D721Med (cell line): ENCODE measurements around the gene SPTBN4.
"Not testable (repeated sequence)": the region's sequence is repeated elsewhere in the genome, so short reads cannot be mapped to it uniquely, and the experiment has no call there.

ENCODE experiments used
- DNase-seq: peaks from one replicate; pipeline ENCODE4 v3.0.0; 2011; ENCODE audit warnings: low spot score; ENCODE audit not compliant: insufficient read length
- FAIRE-seq: peaks from 2 replicates; lab custom pipeline; 2011; peaks lifted over from hg19 to GRCh38; lab: Jason Lieb, UNC
- TF ChIP-seq, protein P1 (sequence below): IDR thresholded peaks from 2 replicates; pipeline ENCODE4 v1.5.1; 2012; ENCODE audit warnings: mild to moderate bottlenecking, control low read depth; ENCODE audit not compliant: insufficient read depth; ENCODE audit errors: missing control alignments

Gene SPTBN4

DNA sequence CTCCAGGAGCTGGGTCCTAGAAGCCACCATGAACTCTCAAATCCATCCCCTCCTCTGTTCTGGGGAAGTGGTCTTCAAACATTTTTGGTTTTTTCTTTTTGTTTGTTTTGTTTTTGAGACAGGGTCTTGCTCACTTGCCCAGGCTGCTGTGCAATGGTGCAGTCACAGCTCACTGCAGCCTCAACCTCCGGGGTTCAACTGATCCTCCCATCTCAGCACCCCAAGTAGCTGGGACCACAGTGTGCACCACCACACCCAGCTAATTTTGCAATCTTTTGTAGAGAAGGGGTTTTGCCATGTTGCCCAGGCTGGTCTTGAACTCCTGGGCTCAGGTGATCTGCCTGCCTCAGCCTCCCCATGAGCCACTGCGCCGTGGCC, 8.2 kb upstream of the SPTBN4 start:
- no peak for DNase-seq
- TF ChIP-seq, protein P1, sequence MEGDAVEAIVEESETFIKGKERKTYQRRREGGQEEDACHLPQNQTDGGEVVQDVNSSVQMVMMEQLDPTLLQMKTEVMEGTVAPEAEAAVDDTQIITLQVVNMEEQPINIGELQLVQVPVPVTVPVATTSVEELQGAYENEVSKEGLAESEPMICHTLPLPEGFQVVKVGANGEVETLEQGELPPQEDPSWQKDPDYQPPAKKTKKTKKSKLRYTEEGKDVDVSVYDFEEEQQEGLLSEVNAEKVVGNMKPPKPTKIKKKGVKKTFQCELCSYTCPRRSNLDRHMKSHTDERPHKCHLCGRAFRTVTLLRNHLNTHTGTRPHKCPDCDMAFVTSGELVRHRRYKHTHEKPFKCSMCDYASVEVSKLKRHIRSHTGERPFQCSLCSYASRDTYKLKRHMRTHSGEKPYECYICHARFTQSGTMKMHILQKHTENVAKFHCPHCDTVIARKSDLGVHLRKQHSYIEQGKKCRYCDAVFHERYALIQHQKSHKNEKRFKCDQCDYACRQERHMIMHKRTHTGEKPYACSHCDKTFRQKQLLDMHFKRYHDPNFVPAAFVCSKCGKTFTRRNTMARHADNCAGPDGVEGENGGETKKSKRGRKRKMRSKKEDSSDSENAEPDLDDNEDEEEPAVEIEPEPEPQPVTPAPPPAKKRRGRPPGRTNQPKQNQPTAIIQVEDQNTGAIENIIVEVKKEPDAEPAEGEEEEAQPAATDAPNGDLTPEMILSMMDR = no peak
- FAIRE-seq = no peak

DNA sequence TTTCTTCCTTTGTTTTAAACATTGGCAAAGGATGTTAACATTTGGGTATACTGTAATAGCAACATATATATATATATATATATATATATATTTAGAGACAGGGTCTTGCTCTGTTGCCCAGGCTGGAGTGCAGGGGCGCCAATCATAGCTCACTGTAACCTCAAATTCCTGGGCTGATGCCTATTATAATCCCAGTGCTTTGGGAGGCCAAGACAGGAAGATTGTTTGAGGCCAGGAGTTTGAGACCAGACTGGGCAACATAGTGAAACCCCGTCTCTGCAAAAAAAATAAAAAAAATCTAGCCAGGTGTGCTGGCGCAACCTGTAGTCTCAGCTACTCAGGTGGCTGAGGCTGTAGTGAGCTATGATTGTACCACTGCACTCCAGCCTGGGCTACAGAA, 6.6 kb upstream of the SPTBN4 start:
- FAIRE-seq (no peak), DNase-seq (no peak)
- TF ChIP-seq, protein P1 = no peak

DNA sequence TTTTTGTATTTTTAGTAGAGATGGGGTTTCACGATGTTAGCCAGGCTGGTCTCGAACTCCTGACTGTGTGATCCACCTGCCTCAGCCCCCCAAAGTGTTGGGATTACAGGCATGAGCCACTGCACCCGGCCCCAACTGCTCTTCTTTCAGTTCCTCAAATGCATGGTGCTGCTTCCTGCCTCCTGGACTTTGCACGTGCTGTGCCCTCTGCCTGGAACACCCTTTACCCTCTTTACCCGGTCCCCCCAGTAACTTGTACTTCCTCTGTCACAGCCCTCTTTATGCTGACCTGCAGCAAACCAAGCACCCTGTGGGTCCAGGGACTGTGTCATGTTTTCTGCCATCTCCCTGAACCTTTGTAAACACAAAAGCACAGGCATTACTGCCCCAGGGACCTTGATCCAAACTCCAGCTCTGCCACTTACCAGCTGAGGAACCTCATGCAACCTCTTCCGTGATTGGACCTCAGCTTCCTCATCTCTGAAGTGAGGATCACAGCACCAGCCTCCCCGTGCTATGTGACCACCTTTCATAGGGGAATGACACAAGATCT, 5.1 kb upstream of the SPTBN4 start:
- TF ChIP-seq, protein P1 = no peak
- no peak for FAIRE-seq
- no peak for DNase-seq

DNA sequence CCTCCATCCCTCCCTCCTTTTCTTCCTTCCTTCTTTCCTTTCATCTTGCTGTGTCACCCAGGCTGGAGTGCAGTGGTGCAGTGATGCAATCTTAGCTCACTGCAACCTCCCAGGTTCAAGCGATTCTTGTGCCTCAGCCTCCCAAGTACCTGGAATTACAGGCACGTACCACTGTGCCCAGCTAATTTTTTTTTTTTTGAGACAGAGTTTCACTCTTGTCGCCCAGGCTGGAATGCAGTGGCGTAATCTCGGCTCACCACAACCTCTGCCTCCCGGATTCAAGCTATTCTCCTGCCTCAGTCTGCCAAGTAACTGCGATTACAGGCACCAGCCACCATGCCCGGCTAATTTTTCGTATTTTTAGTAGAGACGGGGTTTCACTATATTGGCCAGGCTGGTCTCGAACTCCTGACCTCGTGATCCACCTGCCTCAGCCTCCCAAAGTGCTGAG, 3.2 kb upstream of the SPTBN4 start:
- not testable (repeated sequence) for DNase-seq, FAIRE-seq

DNA sequence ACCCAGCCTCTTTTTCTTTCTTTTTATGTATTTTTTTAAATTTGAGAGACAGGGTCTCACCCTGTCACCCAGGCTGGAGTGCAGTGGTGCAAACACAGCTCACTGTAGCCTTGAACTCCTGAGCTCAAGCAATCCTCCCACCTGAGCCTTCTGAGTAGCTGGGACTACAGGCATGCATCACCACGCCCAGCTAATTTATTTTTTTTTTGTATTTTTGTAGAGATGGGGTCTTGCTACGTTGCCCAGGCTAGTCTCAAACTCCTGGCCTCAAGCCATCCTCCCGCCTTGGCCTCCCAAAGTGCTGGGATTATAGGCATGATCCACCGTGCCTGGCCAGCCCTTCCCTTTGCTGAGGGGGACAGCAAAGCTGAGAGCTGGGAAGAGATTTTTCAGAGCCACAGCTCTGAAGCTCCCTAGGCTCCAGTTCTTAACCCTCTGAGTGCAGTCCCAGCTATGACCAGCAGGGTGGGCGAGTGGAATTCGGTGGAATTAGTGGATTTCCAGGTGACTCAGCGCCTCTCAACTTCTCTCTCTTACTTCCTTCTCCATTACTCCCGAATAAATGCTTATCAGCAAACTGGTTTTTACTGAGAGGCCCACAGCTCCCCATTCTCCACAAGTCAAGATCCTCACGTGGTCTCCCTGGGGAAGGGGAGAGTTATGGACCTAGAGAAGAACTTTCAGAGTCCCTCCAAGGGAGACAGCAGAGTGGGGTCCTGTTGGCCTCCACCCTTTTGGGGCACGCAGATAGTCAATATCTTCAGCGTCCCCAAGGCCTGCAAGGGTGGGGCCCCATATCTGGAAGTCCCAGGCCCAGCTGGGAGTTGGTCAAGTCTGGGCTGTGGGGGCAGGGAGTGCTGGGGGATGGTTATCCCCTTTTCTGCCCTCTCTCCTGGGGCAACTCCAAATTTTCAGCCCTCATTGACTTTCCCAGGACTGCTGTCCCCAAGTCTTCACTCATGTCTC, 2.5 kb upstream of the SPTBN4 start:
- no peak for FAIRE-seq
- no peak for DNase-seq
- TF ChIP-seq, protein P1 = peak; percentile 83

DNA sequence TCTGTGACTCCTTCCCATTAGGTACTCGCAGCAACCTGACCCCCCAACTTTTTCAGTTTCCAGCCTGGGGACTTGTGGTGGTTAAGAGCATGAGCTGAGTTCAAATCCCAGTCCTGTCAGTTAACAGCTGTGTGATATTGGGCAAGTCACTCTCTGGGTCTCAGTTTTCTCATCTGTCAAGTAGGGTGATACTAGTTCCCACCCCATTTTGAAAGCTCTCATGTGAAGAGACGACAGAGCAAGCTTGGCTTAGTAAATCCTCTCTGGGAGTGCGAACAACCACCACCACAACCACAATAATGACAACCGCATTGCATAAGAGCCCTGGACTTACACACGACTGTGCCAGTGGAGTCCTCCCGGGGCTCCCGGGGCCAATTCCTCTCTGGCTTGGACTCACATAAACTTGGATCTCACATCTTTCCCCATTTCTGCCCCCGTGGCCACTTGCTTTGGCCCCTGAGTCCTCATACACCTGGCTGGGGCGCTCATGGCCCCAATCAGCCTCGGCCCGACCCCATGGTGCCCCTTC, 1.7 kb upstream of the SPTBN4 start:
- FAIRE-seq = no peak
- no peak for DNase-seq
- TF ChIP-seq, protein P1 = no peak

DNA sequence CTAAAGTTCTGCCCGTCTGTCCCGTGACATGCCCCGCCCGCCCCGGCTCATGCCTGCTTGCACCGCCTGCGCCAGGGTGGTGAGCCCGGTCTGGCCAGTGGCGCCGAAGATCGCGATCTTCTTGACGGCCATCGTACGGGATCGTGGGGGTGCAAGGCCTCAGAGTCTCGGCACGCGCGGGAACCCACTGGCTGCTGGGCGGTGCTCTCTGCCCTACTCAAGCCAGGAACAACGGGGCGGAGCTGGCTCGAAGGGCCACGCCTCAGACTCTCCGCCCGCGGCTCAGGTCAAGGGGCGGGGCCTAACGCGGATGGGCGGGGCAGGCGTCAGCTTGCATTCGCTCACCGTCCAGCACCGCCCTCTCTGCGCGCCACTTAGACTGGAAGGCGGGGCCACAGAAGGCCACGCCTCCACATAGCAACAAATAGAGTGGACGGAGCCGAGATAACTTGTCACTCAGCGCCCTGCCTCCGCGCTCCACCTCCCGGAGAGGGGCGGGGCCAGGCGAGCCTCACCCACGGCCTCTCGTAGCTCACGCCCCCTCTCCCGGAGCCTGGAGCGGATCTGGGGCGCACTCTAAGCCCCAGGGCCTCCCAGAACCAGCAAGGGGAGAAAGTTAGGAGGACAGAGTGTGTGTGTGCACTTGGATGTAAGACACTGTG, 1.1 kb upstream of the SPTBN4 start, which contains the start of gene BLVRB:
Gene BLVRB (minus strand): TSS at position 189 of the 662 bp plus-strand sequence. CDS start 57 bp downstream, at position 132.
- FAIRE-seq (no peak), DNase-seq (peak; percentile 87)
- TF ChIP-seq, protein P1 = no peak
